Activated CD8-positive, alpha-beta memory T cell treated with anti-CD3 and anti-CD28 coated beads for 24 hours (primary cell): ENCODE measurements around the gene TREML2.
"Not testable (repeated sequence)": the region's sequence is repeated elsewhere in the genome, so short reads cannot be mapped to it uniquely, and the experiment has no call there.

Experiments
- DNase-seq: peaks from one replicate; pipeline ENCODE4 v3.0.0-alpha.2; 2020

Gene TREML2, protein sequence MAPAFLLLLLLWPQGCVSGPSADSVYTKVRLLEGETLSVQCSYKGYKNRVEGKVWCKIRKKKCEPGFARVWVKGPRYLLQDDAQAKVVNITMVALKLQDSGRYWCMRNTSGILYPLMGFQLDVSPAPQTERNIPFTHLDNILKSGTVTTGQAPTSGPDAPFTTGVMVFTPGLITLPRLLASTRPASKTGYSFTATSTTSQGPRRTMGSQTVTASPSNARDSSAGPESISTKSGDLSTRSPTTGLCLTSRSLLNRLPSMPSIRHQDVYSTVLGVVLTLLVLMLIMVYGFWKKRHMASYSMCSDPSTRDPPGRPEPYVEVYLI

GRCh38 chr6:41200901-41201763 is at the start of gene TREML2:
Gene TREML2, minus strand, starts transcription at chr6:41201149. Its CDS starts 141 bp downstream, at chr6:41201008.
- DNase-seq: peak; percentile 73

- DNase-seq: no peak
Observed at GRCh38 chr6:41247882-41248705, 47.1 kb upstream of the TREML2 start.

GRCh38 chr6:41247288-41247865 is 46.4 kb upstream of the TREML2 start:
- DNase-seq: no peak

GRCh38 chr6:41246529-41246928 is 45.6 kb upstream of the TREML2 start:
- DNase-seq: not testable (repeated sequence)

- DNase-seq: no peak
Observed at GRCh38 chr6:41239467-41240159, 38.7 kb upstream of the TREML2 start.

DNA sequence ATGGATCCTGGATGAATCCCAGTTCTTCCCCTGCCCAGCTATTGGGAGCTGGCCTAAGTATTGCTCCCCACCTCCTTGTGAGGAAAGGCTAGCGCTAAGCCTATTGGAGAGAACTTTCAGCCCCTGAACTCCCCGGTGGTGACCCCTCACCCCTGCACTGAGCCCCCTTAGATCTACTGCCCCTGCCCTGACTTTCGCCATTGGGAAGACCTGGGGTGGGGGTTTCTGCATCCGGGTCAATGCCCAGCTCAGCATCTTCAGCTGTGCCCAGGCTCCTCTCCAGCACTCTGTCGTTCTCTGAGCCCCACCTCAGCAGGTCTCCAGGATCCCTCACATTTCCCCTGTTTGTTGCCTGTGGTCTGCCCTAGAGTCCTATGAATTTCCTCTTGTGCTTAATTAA is 36.2 kb upstream of the TREML2 start:
- DNase-seq: no peak

DNA sequence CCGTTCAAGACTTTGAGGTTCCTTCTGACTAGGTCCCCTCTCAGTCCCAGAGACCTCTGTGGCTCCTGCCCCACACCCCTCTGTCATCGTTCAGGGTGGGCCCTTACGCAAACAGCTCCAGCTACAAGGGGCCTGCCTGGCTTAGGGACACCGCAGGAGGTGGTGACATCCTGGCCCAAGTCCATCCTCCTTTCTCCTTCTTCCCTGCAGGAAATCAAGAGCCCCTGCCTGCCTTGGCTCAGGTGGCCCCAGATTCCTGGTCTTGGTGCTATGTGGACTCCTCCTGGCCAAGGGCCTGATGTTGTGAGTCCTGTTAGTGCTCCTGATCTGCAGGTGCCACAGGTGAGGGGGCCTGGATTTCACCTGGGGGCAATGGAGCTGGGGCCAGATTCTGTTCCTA is 35.3 kb upstream of the TREML2 start:
- DNase-seq: peak; percentile 51

- peak; percentile 47 for DNase-seq
Observed at GRCh38 chr6:41232667-41233066, 31.7 kb upstream of the TREML2 start.

DNA sequence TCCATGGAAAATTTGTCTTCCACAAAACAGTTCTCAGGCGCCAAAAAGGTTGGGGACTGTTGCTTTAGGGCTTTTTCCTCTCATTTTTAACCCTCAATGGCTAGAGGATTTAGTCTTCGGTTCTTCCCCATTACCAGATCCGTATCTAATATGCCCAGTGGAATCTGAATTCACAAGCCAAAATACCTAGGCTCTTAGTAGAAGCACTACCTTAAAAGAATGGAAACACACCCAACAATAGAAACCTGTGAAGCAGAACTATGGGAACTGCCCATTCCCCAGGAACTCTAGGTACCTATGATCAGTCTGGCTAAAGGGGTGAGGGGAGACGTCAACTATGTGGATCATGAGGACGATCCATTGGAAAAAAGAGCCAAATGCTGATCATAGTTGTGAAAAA is 30.3 kb upstream of the TREML2 start:
- DNase-seq: no peak

- no peak for DNase-seq
Observed at GRCh38 chr6:41229721-41230120, 28.8 kb upstream of the TREML2 start.

DNA sequence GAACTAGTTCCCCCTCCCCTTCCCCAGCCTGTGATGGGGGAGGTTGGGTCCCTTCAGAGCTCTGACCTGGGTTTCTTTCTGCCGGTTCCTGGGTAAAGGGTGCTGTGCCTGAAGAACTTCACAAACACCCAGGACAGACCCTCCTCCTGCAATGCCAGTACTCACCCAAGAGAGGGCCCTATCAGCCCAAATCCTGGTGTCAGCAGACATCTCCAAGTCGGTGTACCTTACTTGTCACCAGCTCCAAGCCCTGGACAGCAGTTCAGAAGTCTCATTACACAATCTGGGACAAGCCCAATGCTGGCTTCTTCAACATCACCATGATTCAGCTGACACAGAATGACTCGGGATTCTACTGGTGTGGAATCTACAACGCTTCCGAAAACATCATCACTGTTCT is 27.7 kb upstream of the TREML2 start:
- peak; percentile 37 for DNase-seq

GRCh38 chr6:41228096-41228495 is 27.1 kb upstream of the TREML2 start, which contains the start of gene TREML4:
Gene TREML4, plus strand, starts transcription at chr6:41228349. Its CDS starts 79 bp downstream, at chr6:41228428.
- DNase-seq: no peak

GRCh38 chr6:41226752-41227151 is 25.8 kb upstream of the TREML2 start:
- DNase-seq: no peak

DNA sequence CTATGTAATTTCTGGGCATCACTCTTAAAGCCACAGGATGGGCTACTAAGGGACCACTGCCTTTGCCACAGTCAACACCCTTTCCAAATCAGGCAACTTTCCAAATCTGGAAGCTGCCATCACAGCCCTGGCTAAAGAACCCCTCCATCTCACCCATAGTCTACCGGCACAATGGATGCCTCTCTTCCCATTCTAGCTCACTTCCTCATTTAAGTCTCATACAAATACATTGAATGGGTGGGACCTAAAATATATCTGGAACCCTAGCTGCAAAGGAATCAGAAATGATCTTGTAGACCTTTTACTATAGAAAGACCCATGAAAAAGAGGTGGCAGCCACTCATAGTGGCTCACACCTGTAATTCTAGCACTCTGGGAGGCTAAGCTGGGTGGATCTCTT is 23.9 kb upstream of the TREML2 start:
- no peak for DNase-seq

DNA sequence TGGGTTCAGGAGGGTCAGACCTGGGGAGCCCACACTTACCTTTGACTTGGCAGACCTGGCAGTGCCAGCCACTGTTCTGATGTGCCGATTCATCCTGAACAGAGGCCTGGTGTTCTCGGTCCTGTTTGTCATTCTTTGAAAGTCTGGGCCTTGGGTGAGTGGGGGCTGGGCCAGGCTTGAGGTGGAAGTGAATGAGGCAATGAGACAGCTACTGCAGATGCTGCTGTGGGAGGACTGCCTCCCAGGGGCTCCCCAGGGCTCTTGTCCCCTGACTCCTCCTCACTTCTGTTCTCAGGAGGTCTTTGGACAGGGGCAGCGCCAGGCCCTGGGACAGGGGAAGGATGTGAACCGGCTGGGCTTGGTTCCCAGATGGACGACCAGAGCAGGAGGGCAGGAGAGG is 21.6 kb upstream of the TREML2 start:
- DNase-seq: no peak

DNA sequence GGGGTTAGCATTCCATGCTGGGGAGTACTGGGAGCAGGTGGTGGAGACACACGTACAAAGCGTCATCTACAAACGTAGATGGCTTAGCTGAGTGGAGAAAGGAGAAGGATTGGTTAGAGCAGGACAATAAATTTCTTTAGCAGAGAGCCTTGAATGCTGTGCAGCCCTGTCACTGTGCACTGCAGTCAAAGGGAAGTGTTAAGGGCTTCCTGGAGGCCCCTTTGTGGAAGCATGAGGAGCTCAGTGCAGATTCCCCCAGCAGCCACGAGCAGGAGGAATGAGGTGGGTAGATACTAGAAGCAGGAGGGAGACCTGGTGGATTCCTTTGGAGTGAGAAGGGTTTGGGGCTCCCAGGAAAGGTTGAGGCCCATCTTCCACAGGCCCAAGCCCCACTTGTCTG is 21.1 kb upstream of the TREML2 start:
- DNase-seq: no peak

DNA sequence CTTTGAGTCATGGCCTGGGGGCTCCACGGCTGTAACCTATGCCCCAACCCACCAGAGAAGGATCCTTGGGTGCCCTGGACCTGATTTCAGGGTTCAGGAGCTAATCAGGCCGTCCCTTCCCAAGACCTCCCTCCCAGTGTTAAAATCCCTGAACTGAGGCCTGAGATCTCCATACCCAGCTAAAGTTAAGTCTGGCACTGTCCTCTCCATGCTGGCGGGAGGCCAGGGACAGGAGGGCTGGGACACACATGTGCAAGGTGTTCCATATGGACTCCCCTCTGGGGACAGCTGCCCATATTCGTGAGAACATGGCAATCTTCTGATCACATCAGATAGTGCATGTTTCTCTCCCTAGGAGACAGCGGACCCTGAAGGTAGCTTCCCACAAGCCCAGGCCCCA is 15.7 kb upstream of the TREML2 start:
- no peak for DNase-seq

GRCh38 chr6:41215777-41216176 is 14.8 kb upstream of the TREML2 start:
- DNase-seq: no peak

DNA sequence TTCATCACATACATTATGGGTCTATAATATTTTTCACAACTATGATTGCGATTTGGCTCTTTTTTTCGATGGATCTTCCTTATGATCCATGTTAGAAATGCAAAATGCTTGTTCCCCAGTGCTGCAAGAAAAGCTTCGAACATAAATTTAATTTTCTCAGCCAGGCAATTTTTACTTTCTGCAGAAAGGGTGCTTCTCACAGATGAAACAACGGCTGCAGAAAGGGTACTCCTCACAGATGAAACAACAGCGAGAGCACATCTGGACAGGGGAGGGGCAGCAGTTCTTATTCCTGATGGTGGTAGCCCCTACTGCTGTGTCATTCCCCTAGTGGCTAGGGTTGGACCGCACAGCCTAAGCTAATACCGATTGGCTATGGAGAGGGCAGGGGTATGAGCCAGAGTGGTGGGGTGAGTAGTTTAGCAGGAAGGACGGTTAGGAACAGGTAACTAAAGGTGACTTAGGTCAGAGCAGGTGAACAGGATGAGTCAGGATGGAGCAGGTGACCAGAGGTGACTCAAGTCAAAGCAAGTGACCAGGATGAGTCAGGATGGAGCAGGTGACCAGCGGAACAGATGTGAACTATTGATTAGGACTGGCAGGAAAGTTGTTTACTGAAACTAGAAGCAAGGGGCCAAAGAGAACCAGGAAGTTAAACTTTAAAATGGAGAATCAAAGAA is 13.8 kb upstream of the TREML2 start:
- no peak for DNase-seq

GRCh38 chr6:41209547-41210320 is 8.8 kb upstream of the TREML2 start:
- peak; percentile 47 for DNase-seq
